Hepatocyte (in vitro differentiated cells): ENCODE results near the gene CD160.

Experiments used
- CTCF ChIP-seq: fragments of 200-600 bp; sonication (generic); IDR thresholded peaks from 2 replicates; pipeline ENCODE4 v1.5.1; 2016; ENCODE audit warnings: antibody characterized with exemption, mild to moderate bottlenecking; ENCODE audit not compliant: poor library complexity
- EZH2 ChIP-seq: fragments of 200-600 bp; sonication (generic); IDR thresholded peaks from 2 replicates; pipeline ENCODE4 v1.6.1; 2016; ENCODE audit warnings: antibody characterized with exemption, mild to moderate bottlenecking, borderline replicate concordance
- EZH2phosphoT487 ChIP-seq: fragments of 200-600 bp; sonication (generic); IDR thresholded peaks from one replicate; pipeline ENCODE4 v1.6.1; 2018; ENCODE audit warnings: antibody characterized with exemption, mild to moderate bottlenecking, low read depth, moderate library complexity; ENCODE audit not compliant: unreplicated experiment, severe bottlenecking

DNA sequence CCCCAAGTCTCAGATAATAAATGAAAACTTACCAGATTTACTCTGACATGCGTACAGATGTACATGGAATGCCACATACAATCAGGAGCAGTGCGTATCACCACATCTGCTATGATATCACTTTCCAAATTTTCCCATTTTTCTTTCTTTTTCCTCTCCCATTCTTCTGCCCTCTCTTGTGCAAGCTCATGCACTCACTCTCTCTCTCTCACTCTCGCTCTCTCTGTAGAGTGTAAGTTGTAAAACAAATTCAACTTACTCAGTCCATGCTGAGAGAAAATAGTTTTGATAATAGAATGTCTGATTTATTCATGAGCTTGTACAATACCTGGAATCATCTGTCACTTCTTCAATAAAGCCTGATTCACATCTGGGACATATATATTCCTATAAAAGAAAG is 69.3 kb downstream of the CD160 start:
- TF ChIP-seq CTCF: no peak
- no peak for TF ChIP-seq EZH2
- TF ChIP-seq EZH2phosphoT487: no peak
